ENCODE results near the gene FERMT3.
"Not testable (repeated sequence)": the region's sequence is repeated elsewhere in the genome, so short reads cannot be mapped to it uniquely, and the experiment has no call there.

FERMT3 gene

DNA sequence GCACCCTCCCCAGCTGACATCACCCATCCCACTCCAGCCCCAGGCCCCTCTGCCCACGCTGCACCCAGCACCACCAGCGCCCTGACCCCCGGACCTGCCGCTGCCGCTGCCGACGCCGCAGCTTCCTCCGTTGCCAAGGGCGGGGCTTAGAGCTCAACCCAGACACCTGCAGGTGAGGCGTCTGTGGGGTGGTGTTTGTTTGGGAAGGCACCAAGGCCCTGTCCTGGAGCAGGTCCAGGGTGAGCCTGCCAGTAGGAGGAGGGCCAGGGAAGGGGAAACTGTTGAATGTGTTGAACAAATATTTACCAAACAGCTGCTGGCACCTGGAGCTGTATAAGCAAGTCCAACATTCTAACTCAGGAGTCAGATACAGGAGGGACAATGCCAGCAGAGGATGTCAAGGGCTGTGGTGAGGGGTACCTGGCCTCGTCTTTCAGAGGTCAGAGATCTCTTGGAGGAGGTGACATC is 31.0 kb downstream of the FERMT3 start:
- no peak for DNase-seq

DNA sequence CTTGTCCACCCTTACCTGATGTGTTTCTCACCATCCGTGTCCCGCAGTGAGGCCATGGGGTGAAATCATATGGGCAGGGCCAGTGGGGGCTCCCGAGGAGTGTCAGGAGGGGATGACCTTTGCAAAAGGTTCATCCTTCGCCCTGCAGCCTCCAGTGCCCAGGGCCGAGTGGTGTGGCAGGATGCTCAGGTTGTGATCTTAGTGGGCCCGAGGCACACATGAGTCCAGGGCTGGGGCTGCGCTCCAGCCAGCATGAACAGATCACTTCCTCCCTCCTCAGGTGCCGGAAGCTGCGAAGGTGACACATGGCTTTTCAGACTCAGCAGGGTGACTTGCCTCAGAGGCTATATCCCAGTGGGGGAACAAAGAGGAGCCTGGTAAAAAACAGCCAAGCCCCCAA is 31.6 kb downstream of the FERMT3 start:
- DNase-seq: no peak

GRCh38 chr11:64238999-64239398 is 32.5 kb downstream of the FERMT3 start:
- DNase-seq: no peak

DNA sequence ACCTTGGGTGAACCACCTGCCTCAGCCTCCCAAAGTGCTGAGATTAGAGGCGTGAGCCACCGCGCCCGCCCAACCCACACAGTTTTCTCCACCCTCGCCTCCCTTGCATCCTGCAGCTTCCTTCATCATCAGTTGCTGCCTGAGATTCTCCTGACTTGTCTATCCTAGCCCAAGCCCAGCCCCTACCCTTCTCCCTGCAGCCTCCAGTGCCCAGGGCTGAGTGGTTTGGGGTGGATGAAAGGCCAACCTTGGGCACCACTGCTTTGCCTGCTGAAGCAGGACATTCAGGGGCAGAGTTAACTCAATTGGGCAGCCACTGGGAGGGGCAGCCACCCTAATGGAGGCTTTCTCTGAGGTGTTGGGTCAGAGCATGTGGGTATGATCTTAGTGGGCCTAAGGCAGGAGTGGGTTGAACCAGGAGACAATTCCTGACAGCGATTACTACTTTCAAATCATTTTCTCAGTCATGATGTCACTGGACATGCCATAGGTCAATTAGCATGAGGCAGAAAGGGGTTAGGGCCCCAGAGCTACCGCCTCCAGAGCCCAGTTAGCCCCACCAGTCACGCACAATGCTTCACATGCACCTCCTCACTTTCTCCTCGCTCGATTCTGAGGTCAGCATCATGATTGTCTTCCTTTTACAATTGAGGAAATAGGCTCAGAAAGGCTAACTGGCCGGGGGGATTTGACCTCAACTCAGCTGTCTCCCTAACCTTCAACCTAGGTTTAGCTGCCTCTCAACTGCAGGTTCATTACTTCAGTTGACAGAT is 33.3 kb downstream of the FERMT3 start:
- no peak for DNase-seq

DNA sequence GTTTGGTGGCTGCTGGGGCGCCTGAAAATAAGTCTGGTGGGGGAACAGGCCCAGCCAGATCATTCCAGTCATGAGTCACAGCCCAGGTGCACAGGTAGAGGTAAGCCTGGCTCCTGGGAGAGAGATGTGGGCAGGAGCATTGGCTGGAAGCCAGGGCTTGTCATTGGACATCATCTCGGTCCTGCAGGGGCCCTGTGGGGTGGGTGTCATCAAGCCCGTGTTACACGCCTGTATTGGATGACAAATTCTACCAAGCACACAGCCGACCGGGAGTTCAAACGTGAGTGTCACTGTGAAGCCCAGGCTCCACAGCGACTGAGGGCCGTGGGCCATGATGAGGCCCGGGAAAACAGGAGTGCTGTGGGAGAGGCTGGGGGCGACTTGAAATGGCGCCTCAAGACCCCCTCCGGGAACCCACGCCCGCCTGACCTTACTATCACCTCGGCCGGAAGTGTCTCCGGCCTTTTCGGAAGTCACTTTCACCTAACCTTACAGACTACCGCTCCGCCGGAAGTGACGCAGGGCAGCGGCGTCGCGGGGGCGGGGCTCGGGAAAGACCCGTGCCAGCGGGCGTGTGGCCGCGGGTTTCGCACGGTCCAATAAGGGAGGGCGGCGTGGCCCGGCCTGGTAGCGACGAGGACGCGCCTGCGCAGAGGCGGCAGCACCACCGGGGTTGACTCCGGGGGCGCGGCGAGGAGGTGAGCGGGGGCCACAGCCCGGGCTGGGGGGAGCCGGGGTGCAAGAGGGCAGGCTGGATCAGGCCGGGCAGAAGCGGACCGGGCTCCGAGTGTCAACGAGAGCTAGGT is 34.1 kb downstream of the FERMT3 start, which contains the start of gene FKBP2:
TSS of gene FKBP2 (plus strand) at position 661 of the 806 bp plus-strand sequence. CDS start 1,293 bp downstream, outside the sequence.
- DNase-seq: peak; percentile 96 to 99 (median 98)

DNA sequence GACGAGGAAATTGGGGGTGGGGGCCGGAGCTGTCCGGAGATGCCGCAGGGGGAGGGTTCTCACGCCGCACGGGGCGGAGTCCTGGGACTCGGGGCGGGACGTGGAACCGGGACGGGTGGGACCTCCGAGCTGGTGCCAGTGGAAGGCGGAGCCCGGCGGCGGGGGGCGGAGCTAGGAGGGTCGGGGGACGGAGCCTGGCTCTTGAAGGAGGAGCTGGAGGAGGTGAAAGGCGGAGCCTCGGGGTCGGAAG is 34.6 kb downstream of the FERMT3 start:
- peak in 3 of 5 experiments; percentile 99 to 100 (median 100) for DNase-seq

DNA sequence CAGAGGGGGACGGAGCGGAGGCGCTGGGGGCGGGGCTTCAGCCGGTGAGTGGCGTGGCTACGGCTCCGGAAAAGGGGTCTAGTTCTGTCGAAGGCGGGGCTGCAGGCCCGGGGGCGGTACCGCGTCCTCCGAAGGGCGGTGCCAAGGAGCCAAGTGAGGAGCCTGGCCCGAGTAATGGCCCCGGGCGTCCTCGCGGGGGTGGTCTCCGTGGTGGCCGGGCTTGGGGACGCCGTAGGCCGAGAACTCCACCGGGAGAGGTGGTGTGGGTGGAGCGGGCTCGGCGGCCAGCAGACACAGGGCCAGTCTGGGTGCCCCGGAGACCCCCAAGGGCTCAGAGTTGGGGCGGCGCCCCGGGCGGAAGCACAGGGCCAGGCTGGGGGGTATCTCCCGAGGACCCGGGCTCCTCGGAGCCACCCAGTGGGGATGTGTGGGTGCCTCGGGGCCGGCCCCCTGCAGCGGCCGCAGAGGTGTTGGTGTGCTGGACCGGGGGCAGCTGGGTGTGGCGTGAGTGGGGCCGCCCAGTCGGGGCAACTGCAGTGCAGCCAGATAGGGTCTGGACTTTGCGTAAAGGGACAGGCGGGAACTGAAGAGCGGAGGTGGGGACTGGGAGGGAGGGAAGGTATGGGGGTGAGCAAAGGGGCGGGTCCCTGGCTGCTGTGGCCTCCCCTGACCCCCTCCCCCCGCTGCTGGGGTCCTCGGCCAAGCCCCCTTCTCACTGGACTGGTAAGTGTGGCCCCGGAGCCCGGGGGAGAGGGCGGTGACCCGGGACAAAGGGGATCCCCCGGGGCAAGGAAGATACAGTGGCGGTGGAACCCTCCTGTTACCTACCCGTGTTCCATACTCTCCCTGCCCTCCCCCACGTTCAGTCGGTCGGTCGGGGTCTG is 35.2 kb downstream of the FERMT3 start:
- peak in 2 of 5 experiments; percentile 98 to 100 for DNase-seq

GRCh38 chr11:64243236-64243854 is 36.8 kb downstream of the FERMT3 start:
- no peak for DNase-seq

- no peak for DNase-seq
Observed at GRCh38 chr11:64244107-64244506, 37.6 kb downstream of the FERMT3 start.

- no peak for DNase-seq
Observed at GRCh38 chr11:64244966-64245365, 38.4 kb downstream of the FERMT3 start.

GRCh38 chr11:64245401-64245796 is 38.9 kb downstream of the FERMT3 start:
- DNase-seq: peak in 2 of 5 experiments; percentile 53 to 74

GRCh38 chr11:64245797-64246620 is 39.5 kb downstream of the FERMT3 start:
- peak in 4 of 5 experiments; percentile 36 to 78 (median 60) for DNase-seq

GRCh38 chr11:64246621-64246870 is 40.0 kb downstream of the FERMT3 start:
- not testable (repeated sequence) for DNase-seq

GRCh38 chr11:64246871-64247728 is 40.6 kb downstream of the FERMT3 start, which contains the start of gene PPP1R14B:
TSS of gene PPP1R14B (minus strand) at chr11:64246943. CDS start at chr11:64246673, 270 bp downstream.
- peak; percentile 60 to 85 (median 75) for DNase-seq

GRCh38 chr11:64247729-64248531 is 41.4 kb downstream of the FERMT3 start:
- no peak for DNase-seq

- no peak for DNase-seq
Observed at GRCh38 chr11:64248578-64248977, 42.1 kb downstream of the FERMT3 start.

- no peak for DNase-seq
Observed at GRCh38 chr11:64249038-64249437, 42.5 kb downstream of the FERMT3 start.

GRCh38 chr11:64249563-64250414 is 43.3 kb downstream of the FERMT3 start:
- DNase-seq: no peak
